ENCODE results near the gene UGT8.

DNA sequence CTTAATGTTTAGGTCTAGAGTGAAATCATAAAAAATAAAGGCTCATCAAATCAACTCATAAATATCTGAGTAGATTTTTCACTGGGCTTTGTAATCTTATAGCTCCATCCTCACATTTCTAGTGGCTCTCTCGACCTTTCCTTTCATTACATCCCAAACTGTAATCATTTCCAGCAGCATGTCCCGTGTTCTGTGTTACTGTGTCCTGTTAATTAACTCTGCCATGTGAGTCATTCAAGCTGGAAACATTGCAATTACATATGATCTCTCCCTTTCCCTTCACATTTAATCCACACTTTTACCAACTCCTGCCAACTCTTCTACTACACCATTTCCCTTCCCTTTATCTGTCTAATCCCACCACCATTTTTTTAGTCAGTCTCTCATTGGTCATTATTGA lies 75.5 kb downstream of the UGT8 start:
- no peak for TF ChIP-seq POLR2A (IDR thresholded peaks at IDR 0.05)
- TF ChIP-seq EP300 (IDR thresholded peaks at IDR 0.05): no peak
